ENCODE data around the gene ADAMTSL5.

ADAMTSL5 gene

DNA sequence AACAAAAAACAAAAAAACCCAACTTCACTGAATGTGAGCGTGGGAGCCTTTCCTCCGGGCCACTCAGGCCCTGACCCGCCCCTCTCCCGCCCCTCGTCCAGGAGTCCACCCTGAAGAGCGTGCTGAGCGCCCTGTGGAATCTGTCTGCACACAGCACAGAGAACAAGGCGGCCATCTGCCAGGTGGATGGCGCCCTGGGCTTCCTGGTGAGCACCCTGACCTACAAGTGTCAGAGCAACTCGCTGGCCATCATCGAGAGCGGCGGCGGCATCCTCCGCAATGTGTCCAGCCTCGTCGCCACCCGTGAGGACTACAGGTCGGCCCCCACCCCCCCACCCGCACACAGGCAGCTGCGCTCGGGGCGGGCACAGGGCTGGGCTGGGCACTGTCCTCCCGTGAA, 51.0 kb downstream of the ADAMTSL5 start:
- DNase-seq, result no peak

DNA sequence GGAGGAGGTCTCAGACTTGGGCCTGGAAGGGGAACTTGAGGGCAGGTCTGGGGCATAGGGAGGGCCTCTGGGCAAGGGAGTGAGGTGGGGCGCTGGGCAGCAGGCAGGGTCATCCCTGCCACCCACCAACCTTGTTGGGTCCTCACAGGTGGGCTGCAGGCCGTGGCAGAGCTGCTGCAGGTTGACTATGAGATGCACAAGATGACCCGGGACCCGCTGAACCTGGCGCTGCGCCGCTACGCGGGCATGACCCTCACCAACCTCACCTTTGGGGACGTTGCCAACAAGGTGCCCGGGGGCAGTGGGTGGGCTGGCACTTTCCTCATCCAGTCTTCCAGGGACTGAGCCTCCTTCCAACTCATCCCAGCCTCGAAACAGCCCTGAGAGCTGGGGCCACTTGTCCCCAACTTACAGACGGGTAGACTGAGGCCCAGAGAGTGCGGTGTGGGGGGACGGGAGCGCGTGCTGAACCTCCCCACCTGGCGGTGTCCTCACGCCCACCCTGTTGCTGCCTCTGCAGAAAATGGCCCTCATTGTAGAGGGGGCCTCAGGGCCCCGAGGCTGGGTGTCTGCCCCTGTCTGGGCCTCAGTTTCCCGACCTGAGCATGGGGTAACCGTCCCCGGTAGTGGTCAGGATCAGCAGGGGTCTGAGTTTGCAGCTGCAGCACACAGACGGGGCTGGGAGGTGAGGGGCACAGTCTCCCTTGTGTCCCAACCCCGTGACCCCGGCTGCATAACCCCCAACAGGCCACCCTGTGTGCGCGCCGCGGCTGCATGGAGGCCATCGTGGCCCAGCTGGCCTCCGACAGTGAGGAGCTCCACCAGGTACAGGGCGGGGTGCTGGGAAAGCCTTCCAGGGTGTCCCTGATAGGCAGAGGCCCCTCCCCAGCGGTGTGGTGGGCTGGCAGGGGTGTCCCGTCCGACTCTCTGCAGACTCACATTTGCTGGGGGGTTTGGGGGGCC, 52.5 kb downstream of the ADAMTSL5 start:
- DNase-seq, result no peak

DNA sequence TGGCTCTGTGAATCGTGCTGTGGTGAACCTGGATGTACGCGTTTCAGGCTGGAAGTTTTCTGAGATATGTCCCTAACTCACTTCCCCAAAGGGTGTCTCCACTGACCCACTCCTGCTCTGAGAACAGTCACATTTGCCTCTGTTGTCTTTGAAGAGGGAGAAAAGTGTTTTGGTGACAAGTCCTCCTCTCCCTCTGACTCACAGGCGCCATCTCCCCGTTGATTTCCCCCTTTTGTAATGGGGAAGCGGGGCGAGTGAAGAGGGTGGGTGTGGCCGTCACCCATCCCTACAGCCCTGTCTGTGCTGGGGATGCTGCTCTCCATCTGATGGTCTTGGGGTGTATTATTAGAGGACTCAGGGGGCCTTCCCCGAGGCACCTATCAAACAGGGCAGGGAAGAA, 53.3 kb downstream of the ADAMTSL5 start:
- no peak for DNase-seq

DNA sequence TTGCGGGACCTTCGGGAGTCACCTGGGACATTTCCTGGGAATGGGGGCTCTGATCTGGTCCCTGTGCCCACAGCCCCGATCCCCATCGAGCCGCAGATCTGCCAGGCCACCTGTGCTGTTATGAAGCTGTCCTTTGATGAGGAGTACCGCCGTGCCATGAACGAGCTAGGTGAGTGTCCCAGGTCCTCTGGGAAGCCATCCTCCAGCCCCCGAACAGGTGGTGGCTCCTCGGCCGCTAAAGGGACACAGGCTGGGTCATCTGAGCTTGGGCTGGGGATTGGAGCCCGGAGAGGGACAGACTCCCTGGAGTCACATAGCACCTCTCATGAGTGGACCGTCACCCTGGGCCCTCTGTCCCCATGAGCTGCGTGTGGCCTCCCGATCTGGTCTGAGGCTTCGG, 54.9 kb downstream of the ADAMTSL5 start:
- no peak for DNase-seq

DNA sequence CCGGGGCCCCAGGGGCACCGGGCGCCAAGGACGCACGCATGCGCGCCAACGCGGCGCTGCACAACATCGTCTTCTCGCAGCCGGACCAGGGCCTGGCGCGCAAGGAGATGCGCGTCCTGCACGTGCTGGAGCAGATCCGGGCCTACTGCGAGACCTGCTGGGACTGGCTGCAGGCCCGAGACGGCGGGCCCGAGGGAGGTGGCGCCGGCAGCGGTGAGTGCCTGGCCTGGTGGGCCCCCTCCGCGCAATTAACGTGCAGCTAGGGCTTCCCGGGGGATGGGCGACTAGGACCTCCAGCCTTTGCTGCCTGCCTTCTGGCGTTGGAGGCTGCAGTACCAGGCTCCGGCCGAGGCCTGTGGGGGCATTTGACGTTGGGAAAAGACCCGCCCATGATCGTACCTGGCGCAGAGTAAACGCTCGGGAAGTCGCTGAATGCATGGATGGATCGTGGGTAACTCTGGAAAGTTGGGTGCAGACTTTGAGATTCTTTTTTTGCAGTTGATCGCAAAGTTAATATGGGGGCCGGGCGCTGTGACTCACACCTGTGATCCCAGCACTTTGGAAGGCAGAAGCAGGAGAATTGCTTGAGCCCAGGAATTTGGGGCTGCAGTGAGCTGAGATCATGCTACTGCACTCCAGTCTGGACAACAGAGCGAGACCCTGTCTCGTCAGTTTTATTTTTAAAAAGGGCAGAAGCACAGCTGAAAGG, 55.6 kb downstream of the ADAMTSL5 start:
- no peak for DNase-seq

DNA sequence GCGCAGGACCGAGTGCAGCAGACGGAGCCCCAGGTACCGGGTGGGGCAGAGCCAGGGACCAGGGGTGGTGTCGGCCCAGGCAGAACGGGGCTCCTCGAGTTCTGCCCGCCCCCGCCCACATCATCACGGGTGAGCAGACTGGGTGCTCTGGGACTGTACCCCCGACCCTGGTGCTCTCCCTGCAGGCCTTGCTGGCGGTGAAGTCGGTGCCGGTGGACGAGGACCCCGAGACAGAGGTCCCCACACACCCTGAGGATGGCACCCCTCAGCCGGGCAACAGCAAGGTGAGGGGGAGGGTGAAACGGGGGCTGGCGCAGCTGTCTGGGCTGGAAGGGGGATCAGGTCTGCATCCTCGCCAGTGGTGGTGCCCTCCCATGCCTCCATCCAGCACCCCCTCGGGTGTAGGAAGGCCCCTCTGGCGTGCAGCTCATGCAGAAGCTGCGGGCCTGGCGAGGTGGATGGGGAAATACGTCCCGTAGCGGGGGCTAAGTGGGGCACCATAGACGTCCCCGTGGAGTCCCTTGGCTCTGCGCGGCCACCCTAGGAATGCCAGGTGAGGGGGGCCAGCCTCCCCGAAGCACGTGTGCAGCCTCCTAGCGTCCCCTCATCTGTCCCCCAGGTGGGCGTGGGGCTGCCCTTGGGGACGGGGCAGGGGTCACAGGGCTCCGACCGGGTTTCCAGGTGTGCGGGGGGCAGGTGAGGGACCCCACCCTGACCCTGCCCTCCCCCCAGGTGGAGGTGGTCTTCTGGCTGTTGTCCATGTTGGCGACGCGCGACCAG, 56.5 kb downstream of the ADAMTSL5 start:
- no peak for DNase-seq

DNA sequence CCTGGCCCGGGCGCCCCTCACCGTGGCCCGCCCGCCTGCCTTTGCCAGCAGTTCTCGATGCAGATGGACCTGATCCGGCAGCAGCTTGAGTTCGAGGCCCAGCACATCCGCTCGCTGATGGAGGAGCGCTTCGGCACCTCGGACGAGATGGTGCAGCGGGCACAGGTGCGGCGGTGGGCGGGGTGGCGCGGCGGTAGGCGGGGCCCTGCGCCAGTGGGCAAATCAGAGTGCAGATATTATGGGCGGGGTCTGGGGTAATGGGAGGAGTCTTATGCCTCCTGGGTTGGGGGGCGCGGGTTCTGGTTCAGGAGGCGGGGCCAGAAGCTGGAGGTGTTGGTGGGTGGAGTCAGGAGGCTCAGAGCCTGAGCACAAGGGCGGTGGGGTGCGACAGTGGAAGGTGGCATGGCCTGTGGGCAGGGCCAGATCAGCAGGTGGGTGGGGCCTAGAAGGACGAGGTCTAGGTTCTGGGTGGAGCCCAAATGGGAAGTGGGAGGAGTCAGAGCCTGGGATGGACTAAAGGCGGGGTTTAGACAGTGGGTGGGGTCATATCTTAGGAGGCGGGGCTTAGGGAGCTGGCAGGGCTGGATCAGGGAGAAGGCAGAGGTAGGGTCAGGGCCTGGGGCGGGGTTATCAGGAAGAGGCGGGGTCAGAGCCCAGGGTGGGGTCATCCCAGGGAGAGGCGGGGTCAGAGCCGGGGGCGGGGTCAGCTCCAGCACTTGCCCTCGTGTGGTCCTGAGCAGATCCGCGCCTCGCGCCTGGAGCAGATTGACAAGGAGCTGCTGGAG, 57.3 kb downstream of the ADAMTSL5 start:
- DNase-seq, result peak; percentile 87
